SK-MEL-5 (cell line): ENCODE measurements around the gene SDS. TPM values are rescaled to one million over a fixed set of nuclear protein-coding genes. Genes with fewer than 3 reads are reported as not detected.
A peak's percentile ranks its signal among the peaks of the same experiment; 100 is the strongest.

Experiments used
- DNase-seq: peaks from one replicate; pipeline ENCODE4 v3.0.0-alpha.2; 2016; ENCODE audit warnings: low read depth, low spot score
- in situ Hi-C: cut with HindIII; loops from 2 replicates; pipeline ENCODE4 v1.10.0; 2016; ENCODE audit warnings: low sequenced_read_pairs, high pct_unique_total_duplicates, low pct_unique_long_range_greater_than_20kb
- total RNA-seq: library from RNA; depleted of rRNA; stranded (reverse); fragments of >200 nt; shearing (Covaris generic); gene quantifications from 2 replicates; pipeline ENCODE4 v1.2.3, GENCODE V29; 2014

The SDS gene
- total RNA-seq, 1 experiment from 2014 or later, result not detected

- in situ Hi-C loops, result no loop called here
- no peak for DNase-seq
Observed at GRCh38 chr12:113408756-113409298, 5.1 kb upstream of the SDS start.

GRCh38 chr12:113407931-113408600 lies 4.4 kb upstream of the SDS start:
- DNase-seq, result no peak

GRCh38 chr12:113405694-113406093 lies 2.0 kb upstream of the SDS start:
- DNase-seq, result no peak
- in situ Hi-C loops, result no loop called here

More at GRCh38 chr12:113407931-113408600, 4.4 kb upstream of the SDS start:
- in situ Hi-C loops, result no loop called here

- DNase-seq, result no peak
- in situ Hi-C loops, result no loop called here
Observed at GRCh38 chr12:113402586-113403260, 964 bp downstream of the SDS start.

GRCh38 chr12:113401066-113402000 lies 2.4 kb downstream of the SDS start:
- no peak for DNase-seq
- in situ Hi-C loops, result no loop called here

GRCh38 chr12:113400362-113400761 lies 3.3 kb downstream of the SDS start:
- in situ Hi-C loops, result no loop called here
- DNase-seq, result no peak

- no peak for DNase-seq
- in situ Hi-C loops, result no loop called here
Observed at GRCh38 chr12:113399490-113399889, 4.2 kb downstream of the SDS start.

- DNase-seq, result no peak
- in situ Hi-C loops, result no loop called here
Observed at GRCh38 chr12:113398346-113399290, 5.1 kb downstream of the SDS start.

GRCh38 chr12:113397497-113398197 lies 6.0 kb downstream of the SDS start:
- peak; percentile 23 for DNase-seq
- in situ Hi-C loops, result no loop called here

GRCh38 chr12:113396828-113397496 lies 6.7 kb downstream of the SDS start:
- peak; percentile 71 for DNase-seq
- in situ Hi-C loops, result no loop called here

GRCh38 chr12:113396200-113396599 lies 7.5 kb downstream of the SDS start:
- DNase-seq, result peak; percentile 22
- in situ Hi-C loops, result no loop called here

- in situ Hi-C loops, result no loop called here
- no peak for DNase-seq
Observed at GRCh38 chr12:113395119-113395518, 8.6 kb downstream of the SDS start.

GRCh38 chr12:113393749-113394148 lies 9.9 kb downstream of the SDS start:
- DNase-seq, result no peak
- in situ Hi-C loops, result no loop called here

GRCh38 chr12:113392988-113393579 lies 10.6 kb downstream of the SDS start:
- in situ Hi-C loops, result no loop called here
- DNase-seq, result peak; percentile 38

GRCh38 chr12:113392520-113392919 lies 11.2 kb downstream of the SDS start:
- in situ Hi-C loops, result no loop called here
- DNase-seq, result no peak
